Activated CD8-positive, alpha-beta T cell treated with anti-CD3 and anti-CD28 coated beads for 36 hours (primary cell): ENCODE data around the gene SULT1B1. TPM values are rescaled to one million over a fixed set of nuclear protein-coding genes. Genes with fewer than 3 reads are reported as not detected.

ENCODE experiments used
- ATAC-seq: fragments of 200-7000 bp; cut with Tn5 transposase; one replicate; pipeline ENCODE4 v1.10.0; 2021; ENCODE audit warnings: mild to moderate bottlenecking, moderate library complexity
- CTCF ChIA-PET: fragments of 350-600 bp; sonication (Branson Sonifier 250); formaldehyde crosslinking; loops from one replicate; lab custom pipeline; 2021; ENCODE audit warnings: antibody characterized with exemption; lab: Charles Lee
- POLR2A ChIA-PET: fragments of 350-600 bp; sonication (Branson Sonifier 250); formaldehyde crosslinking; loops from one replicate; lab custom pipeline; 2021; ENCODE audit warnings: antibody characterized with exemption; lab: Charles Lee
- DNase-seq: peaks from one replicate; pipeline ENCODE4 v3.0.0-alpha.2; 2020
- H3K27ac Mint-ChIP-seq: one replicate; pipeline ENCODE4 v1.8.0; 2021; ENCODE audit warnings: mild to moderate bottlenecking, mixed read lengths
- H3K27me3 Mint-ChIP-seq: one replicate; pipeline ENCODE4 v1.8.0; 2021; ENCODE audit warnings: mixed read lengths
- H3K36me3 Mint-ChIP-seq: one replicate; pipeline ENCODE4 v1.8.0; 2021; ENCODE audit warnings: low read depth, mixed read lengths
- H3K4me1 Mint-ChIP-seq: one replicate; pipeline ENCODE4 v1.8.0; 2021; ENCODE audit warnings: low read depth, mixed read lengths
- H3K4me3 Mint-ChIP-seq: one replicate; pipeline ENCODE4 v1.8.0; 2021; ENCODE audit warnings: mild to moderate bottlenecking, moderate library complexity, mixed read lengths
- H3K9me3 Mint-ChIP-seq: one replicate; pipeline ENCODE4 v1.8.0; 2021; ENCODE audit warnings: mixed read lengths
- intact Hi-C: fragments of 100-400 bp; cut with micrococcal nuclease; formaldehyde crosslinking; loops from one replicate; pipeline ENCODE4 v1.10.0; 2022
- total RNA-seq, 2 experiments: library from RNA; stranded (reverse); gene quantifications; one replicate each; pipeline ENCODE4 v1.2.3, GENCODE V29; 2021
- TF ChIP-seq, protein P1 (sequence below): fragments of 200-600 bp; IDR thresholded peaks from one replicate; pipeline ENCODE4 v1.8.0; 2022; ENCODE audit warnings: antibody characterized with exemption, mild to moderate bottlenecking

Gene SULT1B1
- total RNA-seq, 2 experiments from 2014 or later = 1.1 to 2.2 TPM

DNA sequence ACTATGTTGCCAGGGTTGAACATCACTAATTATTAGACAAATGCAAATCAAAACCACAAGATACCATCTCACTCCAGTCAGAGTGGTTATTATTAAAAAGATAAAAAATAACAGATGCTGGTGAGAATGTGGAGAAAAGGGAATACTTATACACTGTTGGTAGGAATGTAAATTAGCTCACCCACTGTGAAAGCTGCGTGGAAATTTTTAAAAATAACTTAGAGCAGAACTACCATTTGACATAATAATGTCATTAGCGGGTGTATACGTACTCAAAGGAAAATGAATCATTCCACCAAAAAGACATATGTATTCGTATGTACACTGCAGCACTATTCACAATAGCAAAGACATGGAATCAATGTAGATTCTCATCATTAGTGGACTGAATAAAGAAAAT is 58.7 kb downstream of the SULT1B1 start:
- H3K27ac Mint-ChIP-seq = no peak overlapping the region
- DNase-seq = no peak
- no peaks in the 10 kb centered on the region for H3K36me3 Mint-ChIP-seq
- H3K27me3 Mint-ChIP-seq = no peaks in the 10 kb centered on the region
- ATAC-seq = no peak
- ChIA-PET POLR2A (no interaction called here), CTCF (no interaction called here)
- no peaks in the 10 kb centered on the region for H3K4me1 Mint-ChIP-seq
- intact Hi-C loops = no loop called here
- H3K9me3 Mint-ChIP-seq = peaks cover 6% of the 10 kb centered on the region
- no peak overlapping the region for H3K4me3 Mint-ChIP-seq
- TF ChIP-seq, protein P1, sequence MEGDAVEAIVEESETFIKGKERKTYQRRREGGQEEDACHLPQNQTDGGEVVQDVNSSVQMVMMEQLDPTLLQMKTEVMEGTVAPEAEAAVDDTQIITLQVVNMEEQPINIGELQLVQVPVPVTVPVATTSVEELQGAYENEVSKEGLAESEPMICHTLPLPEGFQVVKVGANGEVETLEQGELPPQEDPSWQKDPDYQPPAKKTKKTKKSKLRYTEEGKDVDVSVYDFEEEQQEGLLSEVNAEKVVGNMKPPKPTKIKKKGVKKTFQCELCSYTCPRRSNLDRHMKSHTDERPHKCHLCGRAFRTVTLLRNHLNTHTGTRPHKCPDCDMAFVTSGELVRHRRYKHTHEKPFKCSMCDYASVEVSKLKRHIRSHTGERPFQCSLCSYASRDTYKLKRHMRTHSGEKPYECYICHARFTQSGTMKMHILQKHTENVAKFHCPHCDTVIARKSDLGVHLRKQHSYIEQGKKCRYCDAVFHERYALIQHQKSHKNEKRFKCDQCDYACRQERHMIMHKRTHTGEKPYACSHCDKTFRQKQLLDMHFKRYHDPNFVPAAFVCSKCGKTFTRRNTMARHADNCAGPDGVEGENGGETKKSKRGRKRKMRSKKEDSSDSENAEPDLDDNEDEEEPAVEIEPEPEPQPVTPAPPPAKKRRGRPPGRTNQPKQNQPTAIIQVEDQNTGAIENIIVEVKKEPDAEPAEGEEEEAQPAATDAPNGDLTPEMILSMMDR = no peak

DNA sequence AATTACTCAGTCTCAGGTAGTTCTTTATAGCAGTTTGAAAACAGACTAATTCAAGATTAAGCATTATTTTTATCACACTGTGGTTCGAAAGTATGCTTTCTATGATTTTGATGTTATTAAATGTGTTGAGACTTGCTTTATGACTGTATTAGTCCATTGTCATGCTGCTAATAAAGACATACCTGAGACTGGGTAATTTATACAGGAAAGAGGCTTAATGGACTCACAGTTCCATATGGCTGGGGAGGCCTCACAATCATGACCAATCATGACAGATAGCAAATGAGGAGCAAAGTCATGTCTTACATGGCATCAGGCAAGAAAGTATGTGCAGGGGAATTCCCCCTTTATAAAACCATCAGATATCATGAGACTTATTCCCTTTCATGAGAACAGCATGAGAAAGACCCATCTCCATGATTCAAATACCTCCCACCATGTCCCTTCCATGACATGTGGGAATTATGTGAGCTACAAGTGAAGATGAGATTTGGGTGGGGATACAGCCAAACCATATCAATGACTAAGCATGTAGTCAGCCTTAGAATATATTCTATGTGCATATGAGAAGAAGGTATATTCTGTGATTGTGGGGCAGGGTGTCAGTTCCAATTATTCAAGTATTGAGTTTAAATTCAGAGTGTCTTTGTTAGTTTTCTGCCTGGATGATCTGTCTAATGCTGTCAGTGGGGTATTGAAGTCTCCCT is 62.7 kb downstream of the SULT1B1 start:
- peaks cover 9% of the 10 kb centered on the region for H3K9me3 Mint-ChIP-seq

DNA sequence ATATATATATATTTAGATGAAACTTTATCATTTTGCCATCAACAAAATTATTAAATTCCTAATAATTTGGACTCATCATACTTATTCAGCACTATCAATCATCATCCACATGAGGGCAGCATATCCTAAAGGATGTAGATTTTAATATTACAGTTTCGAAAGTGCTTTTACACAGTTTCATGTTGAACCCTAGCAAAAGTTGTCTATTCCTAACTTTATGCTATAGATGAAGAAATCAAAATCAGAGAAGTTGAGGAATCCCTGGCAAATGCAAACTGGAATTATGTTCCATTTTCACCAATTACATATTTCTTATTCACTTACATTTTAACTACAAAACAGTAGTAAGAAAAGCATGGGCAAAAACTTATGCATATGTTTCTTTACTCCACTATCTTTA is 70.8 kb downstream of the SULT1B1 start:
- no peaks in the 10 kb centered on the region for H3K36me3 Mint-ChIP-seq
- H3K9me3 Mint-ChIP-seq = no peaks in the 10 kb centered on the region
- POLR2A ChIA-PET = no interaction called here
- ATAC-seq (peak; percentile 37), DNase-seq (no peak)
- H3K4me1 Mint-ChIP-seq = no peaks in the 10 kb centered on the region
- CTCF ChIA-PET = interaction anchor here (0.7 to 1.1 kb wide), 6 partner anchors 10 to 495 kb away, joined by 3 to 14 read pairs (median 4); no protein-coding TSS in a partner anchor
- no peak overlapping the region for H3K27ac Mint-ChIP-seq
- TF ChIP-seq, protein P1 = peak; percentile 77
- H3K27me3 Mint-ChIP-seq = peaks cover 1% of the 10 kb centered on the region
- no peak overlapping the region for H3K4me3 Mint-ChIP-seq
- intact Hi-C loops = loop anchor here (1.0 to 2.0 kb wide), 2 partner anchors 134 to 191 kb away; no protein-coding TSS in a partner anchor

More for the DNA sequence above, 62.7 kb downstream of the SULT1B1 start:
- DNase-seq (no peak), ATAC-seq (no peak)
- ChIA-PET POLR2A (no interaction called here), CTCF (no interaction called here)
- H3K4me1 Mint-ChIP-seq = no peaks in the 10 kb centered on the region
- TF ChIP-seq, protein P1 = no peak
- H3K36me3 Mint-ChIP-seq = no peaks in the 10 kb centered on the region
- intact Hi-C loops = loop anchor here (10.0 kb wide), 1 partner anchor 807 kb away; no protein-coding TSS in a partner anchor
- H3K27ac Mint-ChIP-seq = no peak overlapping the region
- H3K27me3 Mint-ChIP-seq = no peaks in the 10 kb centered on the region
- H3K4me3 Mint-ChIP-seq = no peak overlapping the region

DNA sequence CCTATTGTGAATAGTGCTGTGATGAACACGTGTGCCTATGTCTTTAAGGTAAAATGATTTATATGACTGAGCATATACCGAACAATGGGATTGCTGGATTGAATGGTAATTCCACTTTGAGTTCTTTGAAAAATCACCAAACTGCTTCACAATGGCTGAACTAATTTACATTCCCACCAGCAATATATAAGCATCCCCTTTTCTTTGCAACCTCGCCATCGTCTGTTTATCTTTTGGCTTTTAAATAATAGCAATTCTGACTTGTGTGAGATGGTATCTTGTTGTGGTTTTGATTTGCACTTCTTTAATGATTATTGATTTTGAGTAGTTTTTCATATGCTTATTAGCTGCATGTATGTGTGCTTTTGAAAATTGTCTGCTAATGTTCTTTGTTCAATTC is 75.6 kb downstream of the SULT1B1 start:
- no peaks in the 10 kb centered on the region for H3K9me3 Mint-ChIP-seq
- no peaks in the 10 kb centered on the region for H3K4me1 Mint-ChIP-seq
- ChIA-PET CTCF (interaction anchor here (1.6 kb wide), 1 partner anchor 196 kb away, joined by 7 read pairs; no protein-coding TSS in a partner anchor), POLR2A (no interaction called here)
- H3K27ac Mint-ChIP-seq = no peak overlapping the region
- peaks cover 1% of the 10 kb centered on the region for H3K27me3 Mint-ChIP-seq
- DNase-seq = no peak
- intact Hi-C loops = no loop called here
- no peaks in the 10 kb centered on the region for H3K36me3 Mint-ChIP-seq
- TF ChIP-seq, protein P1 = no peak
- no peak overlapping the region for H3K4me3 Mint-ChIP-seq
- ATAC-seq = no peak

Other genes with a start within 250 kb of the SULT1B1 start
- gene UGT2A2, start 121.0 kb downstream of the SULT1B1 start, total RNA-seq = not detected
- not detected for gene UGT2A1, start 107.4 kb downstream of the SULT1B1 start, total RNA-seq
- gene SULT1E1, start 99.5 kb upstream of the SULT1B1 start, total RNA-seq = not detected
- gene CSN1S1, start 170.4 kb upstream of the SULT1B1 start, total RNA-seq = not detected
- not detected for gene CSN2, start 205.1 kb upstream of the SULT1B1 start, total RNA-seq
- not detected for gene STATH, start 235.3 kb upstream of the SULT1B1 start, total RNA-seq